ENCODE results near the gene COPRS. TPM values are rescaled to one million over a fixed set of nuclear protein-coding genes. Genes with fewer than 3 reads are reported as not detected.

The COPRS gene
- polyA plus RNA-seq, 3 donors: 11.7 to 40.0 (median 38.9) TPM

GRCh38 chr17:31875081-31875480 lies 16.0 kb upstream of the COPRS start:
- Mint-ChIP-seq H3K4me3 (no peak overlapping the region), H3K27me3 (ENCODE audit: low read depth in 3 of 3) (no peaks in the 10 kb centered on the region), H3K9me3 (peaks cover 0 to 2% (median 0%) of the 10 kb centered on the region in 7 donors), H3K27ac (no peak overlapping the region), H3K4me1 (no peaks in the 10 kb centered on the region), H3K36me3 (peaks cover 77 to 95% of the 10 kb centered on the region in 2 donors)
- Histone ChIP-seq H3K36me3 (replicated peaks in 1 of 2; ENCODE audit: control insufficient read depth in 1 of 2, insufficient read depth in 2 of 2, low read length in 2 of 2) (peaks cover 76 to 99% of the 10 kb centered on the region in 2 donors), H4K20me1 (ENCODE audit: insufficient read depth, low read length) (no peaks in the 10 kb centered on the region), H3K9ac (ENCODE audit: insufficient read depth, low read length, poor library complexity, severe bottlenecking) (no peak overlapping the region), H2AFZ (ENCODE audit: insufficient read depth, low read depth, low read length, poor library complexity, severe bottlenecking) (no peak overlapping the region), H3K4me2 (replicated peaks; ENCODE audit: extremely low read depth, low read length, poor library complexity, severe bottlenecking) (no peak overlapping the region), H3K4me1 (ENCODE audit: control insufficient read depth in 1 of 2, insufficient read depth in 2 of 2, low read length in 2 of 2) (no peaks in the 10 kb centered on the region), H3K79me2 (ENCODE audit: insufficient read depth, low read length) (no peaks in the 10 kb centered on the region), H3K4me3 (replicated peaks in 1 of 3; ENCODE audit: low read depth in 2 of 3, low read length in 3 of 3) (no peak overlapping the region), H3K27me3 (ENCODE audit: control insufficient read depth in 2 of 2, insufficient read depth in 2 of 2, low read length in 2 of 2) (no peaks in the 10 kb centered on the region), H3K9me3 (replicated peaks in 1 of 2; ENCODE audit: control insufficient read depth in 1 of 2, insufficient read depth in 1 of 2, low read length in 2 of 2) (no peaks in the 10 kb centered on the region), H3K27ac (ENCODE audit: low read depth in 1 of 2, low read length in 2 of 2) (no peak overlapping the region)
- no peak for TF ChIP-seq CTCF (IDR thresholded peaks at IDR 0.05)
- intact Hi-C loops (cut with micrococcal nuclease): no loop called here
- 100% methylated on average over 1 of the region's 2 CpGs for WGBS (ENCODE audit: insufficient coverage)
- no peak for DNase-seq

- Histone ChIP-seq H3K4me3 (replicated peaks in 1 of 3; ENCODE audit: low read depth in 2 of 3, low read length in 3 of 3) (no peak overlapping the region), H3K4me1 (ENCODE audit: control insufficient read depth in 1 of 2, insufficient read depth in 2 of 2, low read length in 2 of 2) (no peaks in the 10 kb centered on the region), H3K36me3 (replicated peaks in 1 of 2; ENCODE audit: control insufficient read depth in 1 of 2, insufficient read depth in 2 of 2, low read length in 2 of 2) (peaks cover 80 to 100% of the 10 kb centered on the region in 2 donors), H4K20me1 (ENCODE audit: insufficient read depth, low read length) (no peaks in the 10 kb centered on the region), H3K27me3 (ENCODE audit: control insufficient read depth in 2 of 2, insufficient read depth in 2 of 2, low read length in 2 of 2) (no peaks in the 10 kb centered on the region), H3K27ac (ENCODE audit: low read depth in 1 of 2, low read length in 2 of 2) (no peak overlapping the region), H3K79me2 (ENCODE audit: insufficient read depth, low read length) (no peaks in the 10 kb centered on the region), H3K4me2 (replicated peaks; ENCODE audit: extremely low read depth, low read length, poor library complexity, severe bottlenecking) (no peak overlapping the region), H2AFZ (ENCODE audit: insufficient read depth, low read depth, low read length, poor library complexity, severe bottlenecking) (no peak overlapping the region), H3K9ac (ENCODE audit: insufficient read depth, low read length, poor library complexity, severe bottlenecking) (no peak overlapping the region), H3K9me3 (replicated peaks in 1 of 2; ENCODE audit: control insufficient read depth in 1 of 2, insufficient read depth in 1 of 2, low read length in 2 of 2) (no peaks in the 10 kb centered on the region)
- no peak for DNase-seq
- H3K4me1 Mint-ChIP-seq: no peaks in the 10 kb centered on the region
- H3K9me3 Mint-ChIP-seq: peaks cover 0 to 2% (median 0%) of the 10 kb centered on the region in 7 donors
- no peaks in the 10 kb centered on the region for H3K27me3 Mint-ChIP-seq (ENCODE audit: low read depth in 3 of 3)
- H3K4me3 Mint-ChIP-seq: no peak overlapping the region
- H3K36me3 Mint-ChIP-seq: peaks cover 79 to 97% of the 10 kb centered on the region in 2 donors
- intact Hi-C loops (cut with micrococcal nuclease): no loop called here
- no peak overlapping the region for H3K27ac Mint-ChIP-seq
- no CpG with 5 or more reads among the region's 5 CpGs for WGBS (ENCODE audit: insufficient coverage)
- TF ChIP-seq CTCF (IDR thresholded peaks at IDR 0.05): no peak
These were observed 10.9 kb upstream of the COPRS start for GRCh38 chr17:31869797-31870568.

All from CD14-positive monocyte (primary cell).